ENCODE results near the gene MBD3.

MBD3 gene

DNA sequence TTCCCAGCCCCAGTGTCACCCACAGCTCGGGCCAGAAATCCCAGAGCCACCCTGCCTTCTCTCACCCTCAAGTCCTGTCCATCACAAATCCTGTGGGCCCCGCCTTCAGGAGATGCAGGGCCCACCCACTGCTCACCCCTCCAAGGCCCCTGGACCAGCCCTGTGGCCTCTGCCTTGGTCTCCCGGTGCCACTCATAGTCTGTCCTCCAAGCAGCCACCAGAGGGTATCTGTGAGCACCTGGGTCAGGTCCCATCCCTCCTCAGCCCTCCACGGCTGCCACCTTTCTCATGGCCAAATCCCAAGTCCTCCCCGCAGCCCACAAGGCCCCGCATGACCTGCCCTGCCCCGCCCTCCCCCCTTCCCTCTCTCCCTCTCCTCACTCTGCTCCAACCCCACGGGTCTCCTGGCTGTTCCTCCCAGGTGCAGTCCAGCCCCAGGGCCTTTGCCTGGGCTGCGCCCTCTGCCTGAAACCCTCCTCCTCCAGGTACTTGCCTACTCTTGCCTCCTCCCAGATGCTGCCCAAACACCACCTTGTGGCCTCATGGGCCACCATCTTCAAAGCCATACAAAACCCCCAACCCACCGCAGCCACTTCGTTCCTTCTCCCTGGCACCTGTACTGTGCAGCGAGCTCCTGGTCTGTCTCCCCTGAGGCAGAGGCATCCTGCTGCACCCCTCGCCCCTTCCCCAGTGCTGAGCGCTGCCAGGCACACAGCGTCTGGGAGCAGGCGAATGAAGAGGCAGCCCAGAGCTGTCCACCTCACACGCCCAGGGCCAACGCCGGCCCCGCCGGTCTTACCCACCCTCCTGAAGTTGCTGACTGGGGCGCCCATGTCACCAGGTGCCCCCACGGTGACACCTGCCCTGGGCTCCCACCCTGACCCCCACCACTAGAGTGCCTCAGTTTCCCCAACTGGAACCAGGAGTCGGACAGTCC, 25.8 kb upstream of the MBD3 start:
- peak in 1 of 5 donors; percentile 19 for DNase-seq

DNA sequence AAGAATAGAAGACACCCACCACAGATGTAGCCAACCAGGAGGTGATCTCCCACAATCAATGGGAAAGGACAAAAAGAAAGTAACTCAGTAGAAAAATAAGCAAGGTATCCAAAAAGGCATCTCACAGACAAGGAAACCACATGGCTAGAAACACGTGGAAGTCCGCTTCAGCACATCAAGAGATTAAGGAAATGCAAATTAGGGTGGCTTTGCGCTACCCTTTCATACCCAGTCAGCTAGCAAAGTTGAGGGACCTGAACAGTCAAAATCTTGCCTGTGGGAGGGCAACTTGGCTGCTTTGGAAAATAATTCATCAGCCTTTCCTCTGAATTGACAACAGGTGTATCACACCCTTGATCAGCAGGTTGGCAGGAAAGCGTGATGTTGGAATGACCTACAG, 24.2 kb upstream of the MBD3 start:
- no peak for DNase-seq

GRCh38 chr19:1616396-1616795, 23.7 kb upstream of the MBD3 start:
- DNase-seq: no peak

DNA sequence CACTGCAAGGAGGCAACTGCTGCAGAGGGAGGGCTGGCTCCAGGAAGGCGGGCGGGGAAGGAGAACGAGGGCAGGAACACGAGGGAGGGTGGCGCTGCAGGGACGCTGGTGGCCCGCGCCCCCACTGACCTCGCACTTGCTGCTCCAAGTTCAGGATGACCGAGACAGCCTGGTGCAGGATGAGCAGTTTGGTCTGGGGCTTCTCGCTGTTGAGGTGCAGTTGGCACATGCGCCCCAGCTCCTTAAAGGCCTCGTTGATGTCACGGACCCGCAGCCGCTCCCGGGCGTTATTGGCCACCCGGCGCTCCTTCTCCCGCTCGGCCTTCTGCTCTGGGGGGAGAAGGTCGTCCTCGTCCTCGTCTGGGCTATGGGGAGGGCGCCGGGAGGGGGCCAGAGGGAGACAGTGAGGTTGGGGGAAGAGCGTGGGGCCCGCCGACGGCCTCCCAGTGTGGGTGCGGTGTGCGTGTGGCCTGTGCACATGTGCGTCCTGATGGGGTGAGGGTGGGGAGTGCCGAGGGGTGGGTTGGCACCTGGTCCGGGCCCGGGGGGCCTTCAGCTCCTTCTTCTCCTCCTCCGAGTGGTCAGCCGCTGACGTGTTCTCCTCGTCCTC, 22.6 kb upstream of the MBD3 start:
- DNase-seq: no peak

DNA sequence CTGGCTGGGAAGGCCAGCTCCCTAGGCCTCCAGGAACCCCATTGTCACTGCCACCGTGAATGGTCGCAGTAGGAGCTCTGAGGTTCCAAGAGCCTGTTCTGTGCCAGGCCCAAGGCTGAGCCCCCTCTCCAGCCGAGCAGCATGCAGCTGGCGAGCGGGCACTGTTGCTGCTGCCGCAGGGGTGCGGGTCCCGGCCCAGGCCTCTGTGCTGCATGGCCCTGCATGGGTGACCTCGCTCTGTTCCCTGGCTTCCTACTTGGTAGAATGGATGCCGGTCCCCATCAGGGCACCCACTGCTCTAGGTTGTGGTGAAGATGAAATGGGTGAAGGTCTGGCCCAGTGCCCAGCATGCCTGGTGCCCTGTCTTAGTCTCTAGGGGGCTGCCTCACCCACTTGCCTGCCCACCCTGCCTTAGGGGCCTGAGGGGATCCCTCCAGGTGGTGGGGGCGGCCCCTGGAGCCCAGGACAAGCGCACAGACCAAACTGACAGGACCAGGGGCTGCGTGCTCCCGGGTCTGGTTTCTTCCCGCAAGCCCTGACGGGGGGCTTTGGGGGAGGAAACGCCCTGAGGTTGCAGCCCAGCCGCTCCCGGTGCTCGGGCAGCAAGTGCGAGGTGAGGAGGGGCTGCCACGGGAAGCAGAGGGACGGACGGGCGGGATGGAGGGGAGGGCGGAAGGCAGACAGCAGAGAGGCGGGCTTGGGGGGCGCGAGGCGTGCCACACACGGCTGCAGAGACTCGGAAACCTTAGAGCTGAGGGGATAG, 21.3 kb upstream of the MBD3 start:
- DNase-seq: no peak

GRCh38 chr19:1613146-1613545, 20.5 kb upstream of the MBD3 start:
- no peak for DNase-seq

GRCh38 chr19:1612114-1613086, 19.7 kb upstream of the MBD3 start:
- no peak for DNase-seq

GRCh38 chr19:1611353-1611752, 18.7 kb upstream of the MBD3 start:
- no peak for DNase-seq

GRCh38 chr19:1610579-1610978, 17.9 kb upstream of the MBD3 start:
- DNase-seq: no peak

DNA sequence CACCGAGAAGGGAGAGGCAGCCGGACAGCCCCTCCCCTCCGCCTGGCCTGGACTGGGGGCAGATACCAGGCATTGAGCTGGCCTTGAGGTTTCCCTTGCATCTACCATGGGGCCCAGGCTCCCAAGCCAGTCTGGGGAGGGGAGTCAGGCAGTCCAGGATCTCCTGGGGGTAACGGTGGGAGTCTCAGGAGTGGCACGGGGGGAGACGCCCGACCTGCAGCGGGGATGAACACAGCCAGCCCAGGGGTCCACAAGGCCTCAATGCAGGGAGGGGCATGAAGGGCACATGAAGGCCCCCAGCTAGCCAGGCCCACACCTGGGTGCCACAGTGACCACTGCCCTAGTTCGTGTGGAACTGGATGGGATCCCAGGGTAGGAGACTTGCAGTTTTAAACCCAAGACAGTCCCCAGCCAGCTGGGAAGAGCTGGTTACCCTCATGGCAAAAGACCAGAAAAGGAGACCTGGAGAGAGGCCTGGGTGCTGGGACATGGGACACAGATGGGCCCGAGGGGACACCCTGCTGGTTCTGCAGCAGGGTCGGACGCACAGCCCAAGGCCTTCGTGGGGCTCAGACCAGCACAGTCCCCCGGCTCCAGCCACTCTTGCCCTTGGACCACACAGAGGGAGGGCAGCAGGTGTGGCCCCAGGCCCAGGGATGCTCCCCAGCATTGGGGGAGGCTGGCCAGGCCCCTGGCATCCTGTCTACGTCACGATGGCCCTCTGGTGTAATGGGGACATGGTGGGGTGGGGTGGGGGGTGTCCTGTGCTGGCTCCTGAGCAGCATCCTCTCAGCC, 17.2 kb upstream of the MBD3 start:
- no peak for DNase-seq

- peak in 1 of 5 donors; percentile 28 for DNase-seq
These were observed 16.4 kb upstream of the MBD3 start for GRCh38 chr19:1609103-1609396.

DNA sequence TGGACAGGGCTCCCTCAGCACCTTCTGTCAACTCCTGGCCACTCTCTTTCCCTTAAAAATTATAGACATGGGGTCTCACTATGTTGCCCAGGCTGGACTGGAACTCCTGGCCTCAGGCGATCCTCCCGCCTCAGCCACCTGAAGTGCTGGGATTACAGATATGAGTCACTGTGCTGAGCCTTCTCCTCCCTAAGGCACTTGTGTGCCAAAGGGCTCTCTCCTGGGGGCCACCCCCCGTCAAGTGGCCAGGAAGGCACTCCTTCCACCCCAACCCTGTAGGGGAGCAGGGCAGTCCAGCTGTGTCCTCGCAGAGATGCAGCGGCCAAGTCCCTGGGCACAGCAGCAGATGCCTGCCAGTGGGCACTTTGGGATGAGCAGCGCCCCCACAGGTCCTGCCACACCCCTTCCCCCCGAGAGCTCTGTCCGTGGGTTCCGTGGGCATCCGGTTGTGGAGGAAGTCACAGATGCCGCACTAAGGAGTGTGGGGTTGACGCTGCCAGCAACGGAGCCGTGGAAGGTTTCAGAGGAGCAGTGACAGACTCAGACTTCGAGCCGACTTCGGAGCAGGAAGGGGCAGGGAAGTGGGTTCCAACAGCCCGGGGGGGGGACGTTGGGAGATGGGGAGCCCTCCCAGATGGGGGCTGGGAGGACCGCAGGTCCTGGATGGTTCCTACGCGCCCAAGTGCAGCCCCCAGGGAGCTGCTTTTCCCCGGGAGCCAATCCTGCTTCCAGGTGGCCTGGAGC, 15.9 kb upstream of the MBD3 start:
- peak in 1 of 5 donors; percentile 24 for DNase-seq

DNA sequence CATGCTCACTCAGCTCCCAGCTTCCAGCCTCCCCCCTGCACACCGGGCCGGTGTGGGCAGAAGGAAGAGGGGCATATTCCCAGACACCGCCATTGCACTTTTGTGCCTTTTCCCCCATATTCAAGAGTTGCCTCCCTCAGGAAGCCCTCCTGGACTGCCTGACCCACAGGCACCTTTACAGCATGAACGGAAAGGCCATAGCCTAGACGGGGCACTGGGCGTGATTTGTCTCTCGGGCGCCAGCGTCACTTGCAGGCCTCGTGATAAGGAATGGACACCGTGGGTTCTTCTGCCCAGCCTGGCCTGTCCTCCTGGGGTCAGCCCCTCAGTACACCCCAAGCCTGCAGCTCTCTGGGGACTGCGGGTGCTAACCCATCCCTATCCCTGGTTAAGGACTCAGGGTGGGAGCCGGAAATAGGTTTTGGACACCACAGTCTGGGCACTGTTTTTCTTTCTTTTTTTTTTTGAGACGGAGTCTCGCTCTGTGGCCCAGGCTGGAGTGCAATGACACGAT, 13.5 kb upstream of the MBD3 start:
- no peak for DNase-seq

GRCh38 chr19:1605236-1606137, 12.8 kb upstream of the MBD3 start, which contains the start of gene UQCR11:
Gene UQCR11, minus strand, starts transcription at chr19:1605462. Its CDS starts 53 bp downstream, at chr19:1605409.
- peak; percentile 81 to 95 (median 87) for DNase-seq

DNA sequence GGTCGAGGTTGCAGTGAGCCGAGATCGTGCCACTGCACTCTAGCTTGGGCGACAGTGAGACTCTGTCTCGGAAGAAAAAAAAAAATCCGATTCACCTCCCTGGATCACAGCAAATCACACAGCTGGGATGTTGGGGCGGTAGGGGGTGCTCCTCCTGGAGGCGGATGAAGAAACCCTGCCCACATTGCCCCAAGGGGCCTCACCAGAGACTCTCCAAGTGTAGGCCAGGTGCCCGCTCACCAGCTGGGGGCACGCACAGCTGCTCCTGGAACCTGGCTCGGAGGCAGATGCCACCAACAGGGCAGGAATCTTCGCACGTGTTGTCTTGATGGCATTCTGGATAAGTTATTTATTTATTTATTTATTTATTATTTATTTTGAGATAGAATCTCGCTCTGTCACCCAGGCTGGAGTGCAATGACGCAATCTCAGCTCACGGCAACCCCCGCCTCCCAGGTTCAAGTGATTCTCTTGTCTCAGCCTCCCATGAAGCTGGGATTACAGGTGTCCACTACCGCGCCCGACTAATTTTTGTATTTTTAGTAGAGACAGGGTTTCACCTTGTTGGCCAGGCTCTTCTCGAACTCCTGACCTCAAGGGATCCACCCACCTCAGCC, 9.5 kb upstream of the MBD3 start:
- DNase-seq: no peak

DNA sequence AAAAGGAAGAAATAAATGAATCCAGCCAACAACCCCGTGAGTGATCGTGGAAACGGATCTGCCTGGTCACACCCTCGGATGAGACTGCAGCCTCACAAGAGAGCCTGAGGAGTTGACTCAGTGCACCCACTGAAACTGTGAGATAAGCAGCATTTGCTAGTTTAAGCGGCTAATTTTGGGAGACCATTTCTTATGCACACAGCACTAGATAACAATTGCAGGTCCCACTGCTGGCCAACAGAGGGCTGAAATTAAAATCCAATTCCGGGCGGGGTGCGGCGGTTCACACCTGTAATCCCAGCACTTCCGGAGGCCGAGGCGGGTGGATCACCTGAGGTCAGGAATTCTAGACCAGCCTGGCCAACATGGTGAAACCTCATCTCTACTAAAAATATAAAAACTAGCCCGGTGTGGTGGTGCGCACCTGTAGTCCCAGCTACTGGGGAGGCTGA, 9.0 kb upstream of the MBD3 start:
- no peak for DNase-seq

DNA sequence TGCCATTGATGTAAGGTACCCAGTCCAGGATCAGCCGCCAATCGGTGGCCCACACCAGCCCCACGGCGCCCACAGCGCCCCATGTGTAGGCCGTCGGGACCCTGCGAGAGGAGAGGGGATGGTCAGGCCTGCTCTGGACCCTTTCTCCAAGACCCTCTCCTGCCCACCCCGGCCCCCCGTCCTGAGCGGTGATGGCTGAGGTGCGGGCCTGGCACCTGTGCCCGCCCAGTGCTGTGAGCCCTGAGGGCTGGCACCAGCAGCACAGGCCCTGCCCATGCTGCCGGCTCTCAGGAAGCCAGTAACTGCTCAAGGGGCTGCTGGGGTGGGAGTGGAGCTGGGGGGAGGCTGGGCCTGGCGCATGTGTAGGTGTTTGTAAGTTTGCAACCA, 6.8 kb upstream of the MBD3 start:
- no peak for DNase-seq

- no peak for DNase-seq
These were observed 6.3 kb upstream of the MBD3 start for GRCh38 chr19:1598777-1599459.

GRCh38 chr19:1593501-1593772, 772 bp upstream of the MBD3 start:
- no peak for DNase-seq
